SK-N-SH (cell line): Measurements from ENCODE around the gene HECTD4. TPM values are rescaled to one million over a fixed set of nuclear protein-coding genes. Genes with fewer than 3 reads are reported as not detected.

ENCODE experiments used
- CTCF ChIA-PET: fragments of 300-600, 350-600 bp; formaldehyde crosslinking; extraction: SDS; loops from one replicate; lab custom pipeline; 2021; lab: Yijun Ruan, JAX
- POLR2A ChIA-PET: fragments of 350-600 bp; sonication (Branson Sonifier 250); formaldehyde crosslinking; extraction: SDS; loops from one replicate; lab custom pipeline; 2020; ENCODE audit warnings: antibody characterized with exemption, inconsistent platforms; lab: Yijun Ruan, JAX
- DNase-seq: peaks from one replicate; pipeline ENCODE4 v3.0.0; 2012
- H2AFZ ChIP-seq: fragments of 200-600 bp; sonication (generic); 2 replicates; pipeline ENCODE4 v1.8.1; 2016; ENCODE audit warnings: antibody characterized with exemption, mild to moderate bottlenecking, low read depth
- H3F3A ChIP-seq: fragments of 200-600 bp; sonication (generic); replicated peaks from 2 replicates; pipeline ENCODE3; 2016; ENCODE audit warnings: antibody characterized with exemption, mild to moderate bottlenecking; ENCODE audit not compliant: insufficient read depth
- H3K27ac ChIP-seq, 2 experiments: fragments of 200-500 bp in 1 of 2; fragments of 200-600 bp in 1 of 2; sonication (Bioruptor generic) in 1 of 2; sonication (generic), shearing (Covaris generic) in 1 of 2; 2 replicates each; pipeline versions ENCODE4 v1.5.1 to v1.6.1; 2014 to 2016; ENCODE audit warnings: low read depth in 2 of 2, inconsistent platforms in 1 of 2, low read length in 1 of 2, mild to moderate bottlenecking in 1 of 2, mixed read lengths in 1 of 2
- H3K27me3 ChIP-seq: fragments of 200-600 bp; sonication (generic), shearing (Covaris generic); 2 replicates; pipeline ENCODE4 v1.6.1; 2016; ENCODE audit warnings: mixed run types; ENCODE audit not compliant: insufficient read depth
- H3K36me3 ChIP-seq, 2 experiments: fragments of 200-500 bp in 1 of 2; fragments of 200-600 bp in 1 of 2; sonication (Bioruptor generic) in 1 of 2; sonication (generic) in 1 of 2; replicated peaks in 1 of 2; 2 replicates each; pipeline versions ENCODE3 to v1.5.1; 2014 to 2016; ENCODE audit warnings: low read length in 1 of 2, mild to moderate bottlenecking in 1 of 2; ENCODE audit not compliant: insufficient read depth in 2 of 2, control insufficient read depth in 1 of 2
- H3K4me1 ChIP-seq, 2 experiments: fragments of 200-500 bp in 1 of 2; fragments of 200-600 bp in 1 of 2; sonication (Bioruptor generic) in 1 of 2; sonication (generic), shearing (Covaris generic) in 1 of 2; 2 replicates each; pipeline versions ENCODE4 v1.5.1 to v1.6.1; 2014 to 2016; ENCODE audit warnings: low read depth in 1 of 2, low read length in 1 of 2, mixed run types in 1 of 2; ENCODE audit not compliant: insufficient read depth in 2 of 2, control insufficient read depth in 1 of 2
- H3K4me2 ChIP-seq: fragments of 200-600 bp; sonication (generic), shearing (Covaris generic); 2 replicates; pipeline ENCODE4 v1.6.1; 2017; ENCODE audit warnings: mixed run types
- H3K4me3 ChIP-seq, 2 experiments: fragments of 200-500 bp in 1 of 2; fragments of 200-600 bp in 1 of 2; sonication (Bioruptor generic) in 1 of 2; sonication (generic), shearing (Covaris generic) in 1 of 2; 2 replicates each; pipeline versions ENCODE4 v1.5.1 to v1.8.1; 2014 to 2016; ENCODE audit warnings: low read depth in 2 of 2, inconsistent platforms in 1 of 2, low read length in 1 of 2, mild to moderate bottlenecking in 1 of 2, mixed read lengths in 1 of 2, moderate library complexity in 1 of 2
- H3K79me2 ChIP-seq: fragments of 200-600 bp; sonication (generic); 2 replicates; pipeline ENCODE4 v1.8.1; 2017; ENCODE audit warnings: mild to moderate bottlenecking; ENCODE audit not compliant: insufficient read depth
- H3K9ac ChIP-seq: fragments of 200-600 bp; sonication (generic); 2 replicates; pipeline ENCODE4 v1.6.1; 2017; ENCODE audit warnings: mixed run types
- H3K9me2 ChIP-seq: fragments of 200-600 bp; sonication (generic); 2 replicates; pipeline ENCODE4 v1.6.1; 2017; ENCODE audit warnings: mixed run types
- H3K9me3 ChIP-seq: fragments of 200-600 bp; sonication (generic); 2 replicates; pipeline ENCODE4 v1.6.1; 2017; ENCODE audit warnings: mixed run types, mild to moderate bottlenecking, moderate library complexity
- H4K20me1 ChIP-seq: fragments of 200-600 bp; sonication (generic); 2 replicates; pipeline ENCODE4 v1.6.1; 2017; ENCODE audit warnings: mild to moderate bottlenecking, mixed run types; ENCODE audit not compliant: insufficient read depth
- CHD2 ChIP-seq: fragments of 150-350 bp; IDR thresholded peaks from 2 replicates; pipeline ENCODE4 v1.6.1; 2018; ENCODE audit warnings: low read length; ENCODE audit not compliant: partially characterized antibody
- EP300 ChIP-seq, 2 experiments: IDR thresholded peaks; 2 replicates each; pipeline versions ENCODE4 v1.4.0 to v1.6.1; 2012; ENCODE audit warnings: borderline replicate concordance in 1 of 2, low read depth in 1 of 2, low read length in 1 of 2
- FOSL2 ChIP-seq: IDR thresholded peaks from 2 replicates; pipeline ENCODE4 v1.4.0; 2012; ENCODE audit warnings: low read depth, mild to moderate bottlenecking, moderate library complexity, borderline replicate concordance
- FOXJ3 ChIP-seq: sonication (generic); formaldehyde crosslinking; IDR thresholded peaks from 2 replicates; pipeline ENCODE4 v1.5.1; 2020; ENCODE audit warnings: mild to moderate bottlenecking, missing genetic modification reagents
- FOXM1 ChIP-seq: IDR thresholded peaks from 2 replicates; pipeline ENCODE4 v1.4.0; 2012; ENCODE audit warnings: low read depth, mild to moderate bottlenecking
- GABPA ChIP-seq: IDR thresholded peaks from 2 replicates; pipeline ENCODE4 v1.4.0; 2012; ENCODE audit warnings: low read depth, mild to moderate bottlenecking
- GATA2 ChIP-seq: sonication (generic); formaldehyde crosslinking; IDR thresholded peaks from 2 replicates; pipeline ENCODE4 v1.5.0; 2020; ENCODE audit warnings: mild to moderate bottlenecking, missing genetic modification reagents
- MEF2A ChIP-seq: IDR thresholded peaks from 2 replicates; pipeline ENCODE4 v1.4.0; 2012; ENCODE audit warnings: low read depth, borderline replicate concordance
- NFIC ChIP-seq: IDR thresholded peaks from 2 replicates; pipeline ENCODE4 v1.4.0; 2012; ENCODE audit warnings: borderline replicate concordance
- NRF1 ChIP-seq: IDR thresholded peaks from 2 replicates; pipeline ENCODE4 v1.6.1; 2012; ENCODE audit warnings: low read depth, mild to moderate bottlenecking, low read length
- PBX3 ChIP-seq: IDR thresholded peaks from 2 replicates; pipeline ENCODE4; 2012
- RAD21 ChIP-seq: IDR thresholded peaks from 2 replicates; pipeline ENCODE4 v1.6.1; 2012; ENCODE audit warnings: mild to moderate bottlenecking, low read length
- SMC3 ChIP-seq: IDR thresholded peaks from 2 replicates; pipeline ENCODE4 v1.6.1; 2012; ENCODE audit warnings: low read depth, low read length, improper control_type of control experiment
- TAF1 ChIP-seq: IDR thresholded peaks from 2 replicates; pipeline ENCODE4 v1.6.1; 2012; ENCODE audit warnings: low read depth, mild to moderate bottlenecking, low read length, moderate library complexity, borderline replicate concordance
- TCF12 ChIP-seq: IDR thresholded peaks from 2 replicates; pipeline ENCODE4 v1.4.0; 2012
- TEAD4 ChIP-seq: IDR thresholded peaks from 2 replicates; pipeline ENCODE4 v1.4.0; 2012; ENCODE audit warnings: mild to moderate bottlenecking, borderline replicate concordance; ENCODE audit not compliant: insufficient read depth
- YY1 ChIP-seq: IDR thresholded peaks from 2 replicates; pipeline ENCODE4 v1.4.0; 2012; ENCODE audit warnings: low read depth, mild to moderate bottlenecking
- ZBTB33 ChIP-seq: IDR thresholded peaks from 2 replicates; pipeline ENCODE4 v1.4.0; 2012; ENCODE audit warnings: low read depth, borderline replicate concordance
- WGBS: methylation state at CpG from one replicate; pipeline ENCODE4 v1.1.6; 2017; ENCODE audit warnings: low lambda C conversion rate; 5-methylcytosine and 5-hydroxymethylcytosine counted together
- polyA plus RNA-seq, 3 experiments: library from polyadenylated mRNA; depleted of rRNA; stranded (reverse); fragments of >200 nt; gene quantifications; 2 replicates each; pipeline ENCODE4 v1.2.3, GENCODE V29; 2012

The HECTD4 gene
- polyA plus RNA-seq, 1 of the 3 experiments (the other 2 are of a cell fraction) = 14.6 TPM

GRCh38 chr12:112146123-112146522 is 236.1 kb downstream of the HECTD4 start:
- 89% methylated on average over 1 of the region's 1 CpG for WGBS
- CTCF ChIA-PET = interaction anchor here (1.4 kb wide), 1 partner anchor 51 kb away, joined by 3 read pairs; no protein-coding TSS in a partner anchor
- DNase-seq = no peak

GRCh38 chr12:112140728-112141127 is 241.5 kb downstream of the HECTD4 start:
- Histone ChIP-seq H3K9ac (no peak overlapping the region), H4K20me1 (no peaks in the 10 kb centered on the region), H2AFZ (no peak overlapping the region), H3K27me3 (no peaks in the 10 kb centered on the region), H3K9me2 (no peaks in the 10 kb centered on the region), H3K4me3 (no peak overlapping the region), H3K4me2 (no peak overlapping the region), H3F3A (no peaks in the 10 kb centered on the region), H3K4me1 (no peaks in the 10 kb centered on the region), H3K27ac (no peak overlapping the region), H3K79me2 (no peaks in the 10 kb centered on the region), H3K9me3 (no peaks in the 10 kb centered on the region), H3K36me3 (peaks cover 36 to 48% of the 10 kb centered on the region in 2 experiments)
- ChIA-PET CTCF (no interaction called here), POLR2A (no interaction called here)
- 97% methylated on average over 5 of the region's 5 CpGs for WGBS
- no peak for DNase-seq
- TF ChIP-seq TEAD4 = no peak
- TF ChIP-seq GATA2 (CRISPR knock-in tag) = no peak
- TF ChIP-seq TAF1 = no peak
- TF ChIP-seq NFIC = no peak
- no peak for TF ChIP-seq SMC3
- TF ChIP-seq CHD2 = no peak
- TF ChIP-seq ZBTB33 = no peak
- TF ChIP-seq NRF1 = no peak
- TF ChIP-seq GABPA = no peak
- TF ChIP-seq PBX3 = no peak
- TF ChIP-seq EP300 (IDR thresholded peaks at IDR 0.05; ENCODE audit: borderline replicate concordance in 1 of 2, low read depth in 1 of 2, low read length in 1 of 2) = no peak
- TF ChIP-seq FOXJ3 = no peak
- TF ChIP-seq FOXM1 = no peak
- no peak for TF ChIP-seq MEF2A
- TF ChIP-seq FOSL2 = no peak
- TF ChIP-seq YY1 = no peak
- TF ChIP-seq RAD21 = no peak

More at GRCh38 chr12:112146123-112146522, 236.1 kb downstream of the HECTD4 start:
- Histone ChIP-seq H3F3A (peaks cover 10% of the 10 kb centered on the region), H3K4me2 (no peak overlapping the region), H3K79me2 (no peaks in the 10 kb centered on the region), H3K27me3 (no peaks in the 10 kb centered on the region), H3K36me3 (peaks cover 56 to 63% of the 10 kb centered on the region in 2 experiments), H3K9me2 (no peaks in the 10 kb centered on the region), H4K20me1 (no peaks in the 10 kb centered on the region), H3K27ac (no peak overlapping the region), H3K9ac (no peak overlapping the region), H3K9me3 (no peaks in the 10 kb centered on the region), H3K4me3 (no peak overlapping the region), H3K4me1 (peaks cover 0 to 6% of the 10 kb centered on the region in 2 experiments; a peak in 1 of 4 replicates), H2AFZ (no peak overlapping the region)
- TF ChIP-seq TCF12 = no peak
- TF ChIP-seq SMC3 = no peak
- no peak for TF ChIP-seq YY1
- POLR2A ChIA-PET = no interaction called here
